GM21447 (cell line): ENCODE data around the gene KRT33B.
"Not testable (repeated sequence)": the region's sequence is repeated elsewhere in the genome, so short reads cannot be mapped to it uniquely, and the experiment has no call there.

ENCODE experiments used
- ATAC-seq: cut with Tn5 transposase; IDR thresholded peaks from one replicate; pipeline ENCODE4 v1.9.1; 2021; ENCODE audit not compliant: unreplicated experiment

KRT33B gene

GRCh38 chr17:41369713-41370112 is at the start of gene KRT33B:
KRT33B (minus strand) TSS chr17:41369813; CDS start chr17:41369750, 63 bp downstream.
- ATAC-seq: no peak

GRCh38 chr17:41418116-41418860 is 48.7 kb upstream of the KRT33B start:
- no peak for ATAC-seq

- no peak for ATAC-seq
These were observed 48.0 kb upstream of the KRT33B start for GRCh38 chr17:41417576-41418015.

- ATAC-seq: no peak
These were observed 47.5 kb upstream of the KRT33B start for GRCh38 chr17:41417127-41417526.

GRCh38 chr17:41416479-41416878 is 46.9 kb upstream of the KRT33B start:
- no peak for ATAC-seq

- ATAC-seq: no peak
These were observed 46.3 kb upstream of the KRT33B start for GRCh38 chr17:41415833-41416335.

- no peak for ATAC-seq
These were observed 45.8 kb upstream of the KRT33B start for GRCh38 chr17:41415411-41415810.

GRCh38 chr17:41413982-41414381 is 44.4 kb upstream of the KRT33B start:
- no peak for ATAC-seq

- no peak for ATAC-seq
These were observed 43.8 kb upstream of the KRT33B start for GRCh38 chr17:41413353-41413957.

GRCh38 chr17:41411072-41411840 is 41.6 kb upstream of the KRT33B start:
- ATAC-seq: no peak

- no peak for ATAC-seq
These were observed 37.6 kb upstream of the KRT33B start for GRCh38 chr17:41407226-41407625.

- ATAC-seq: no peak
These were observed 36.6 kb upstream of the KRT33B start for GRCh38 chr17:41406205-41406604.

GRCh38 chr17:41404024-41404671 is 34.5 kb upstream of the KRT33B start:
- ATAC-seq: no peak

- ATAC-seq: no peak
These were observed 33.9 kb upstream of the KRT33B start for GRCh38 chr17:41403404-41404023.

GRCh38 chr17:41402161-41402560 is 32.5 kb upstream of the KRT33B start:
- no peak for ATAC-seq

GRCh38 chr17:41396996-41397660 is 27.5 kb upstream of the KRT33B start, which contains the start of gene KRT31:
KRT31 (minus strand) TSS chr17:41397608; CDS start chr17:41397539, 69 bp downstream.
- ATAC-seq: no peak

- ATAC-seq: no peak
These were observed 26.7 kb upstream of the KRT33B start for GRCh38 chr17:41396340-41396739.

GRCh38 chr17:41395611-41396010 is 26.0 kb upstream of the KRT33B start:
- no peak for ATAC-seq

GRCh38 chr17:41395044-41395443 is 25.4 kb upstream of the KRT33B start:
- ATAC-seq: not testable (repeated sequence)
